Mesenchymal stem cell (in vitro differentiated cells and primary cell): ENCODE results near the gene LYPLA2.
"Not testable (repeated sequence)": the region's sequence is repeated elsewhere in the genome, so short reads cannot be mapped to it uniquely, and the experiment has no call there.

Source experiments
- DNase-seq: peaks from one replicate; pipeline ENCODE4 v3.0.0-alpha.2; 2013
- H2AFZ ChIP-seq: one replicate; pipeline ENCODE4 v1.6.1; 2013; ENCODE audit warnings: low read depth, mild to moderate bottlenecking, control low read depth, inconsistent platforms, low read length, moderate library complexity
- H2AK5ac ChIP-seq: 2 replicates; pipeline ENCODE4 v1.6.1; 2013; ENCODE audit warnings: low read length, moderate library complexity, mild to moderate bottlenecking, inconsistent platforms; ENCODE audit not compliant: severe bottlenecking
- H2BK120ac ChIP-seq: one replicate; pipeline ENCODE4 v1.6.1; 2013; ENCODE audit warnings: low read depth, mild to moderate bottlenecking, inconsistent platforms, low read length, moderate library complexity
- H2BK12ac ChIP-seq, 2 experiments: one replicate each; pipeline ENCODE4 v1.6.1; 2013; ENCODE audit warnings: inconsistent platforms in 2 of 2, low read length in 2 of 2, mild to moderate bottlenecking in 2 of 2, moderate library complexity in 2 of 2, control low read depth in 1 of 2
- H2BK15ac ChIP-seq: one replicate; pipeline ENCODE4 v1.6.1; 2013; ENCODE audit warnings: mild to moderate bottlenecking, low read depth, inconsistent platforms; ENCODE audit not compliant: poor library complexity, severe bottlenecking
- H2BK5ac ChIP-seq: 2 replicates; pipeline ENCODE4 v1.6.1; 2013; ENCODE audit warnings: low read depth, mild to moderate bottlenecking, low read length, control low read depth, inconsistent platforms; ENCODE audit not compliant: poor library complexity, severe bottlenecking
- H3K14ac ChIP-seq, 2 experiments: one replicate each; pipeline ENCODE4 v1.6.1; 2013; ENCODE audit warnings: inconsistent platforms in 2 of 2, low read length in 2 of 2, control low read depth in 1 of 2, mild to moderate bottlenecking in 1 of 2, moderate library complexity in 1 of 2
- H3K18ac ChIP-seq, 2 experiments: one replicate each; pipeline ENCODE4 v1.6.1; 2013; ENCODE audit warnings: inconsistent platforms in 2 of 2, low read length in 2 of 2, control low read depth in 1 of 2, low read depth in 1 of 2, mild to moderate bottlenecking in 1 of 2
- H3K23ac ChIP-seq, 2 experiments: one replicate each; pipeline ENCODE4 v1.6.1; 2013; ENCODE audit warnings: inconsistent platforms in 2 of 2, low read length in 2 of 2, mild to moderate bottlenecking in 2 of 2, moderate library complexity in 2 of 2, control low read depth in 1 of 2
- H3K27ac ChIP-seq: 2 replicates; pipeline ENCODE4 v1.5.1; 2013; ENCODE audit warnings: mild to moderate bottlenecking, moderate library complexity, low read length, control low read depth, inconsistent platforms; ENCODE audit not compliant: poor library complexity, severe bottlenecking
- H3K27me3 ChIP-seq, 2 experiments: 2 replicates each; pipeline versions ENCODE4 v1.6.1 to v1.7.0; 2013; ENCODE audit warnings: low read length in 2 of 2, mild to moderate bottlenecking in 2 of 2, moderate library complexity in 2 of 2, control low read depth in 1 of 2, inconsistent platforms in 1 of 2; ENCODE audit not compliant: control insufficient read depth in 1 of 2, insufficient read depth in 1 of 2
- H3K36me3 ChIP-seq, 2 experiments: 2 replicates each; pipeline versions ENCODE4 v1.6.1 to v1.7.0; 2013; ENCODE audit warnings: low read length in 2 of 2, control low read depth in 1 of 2, inconsistent platforms in 1 of 2, low read depth in 1 of 2, mild to moderate bottlenecking in 1 of 2; ENCODE audit not compliant: insufficient read depth in 2 of 2, control insufficient read depth in 1 of 2
- H3K4ac ChIP-seq, 2 experiments: one replicate each; pipeline ENCODE4 v1.6.1; 2013; ENCODE audit warnings: inconsistent platforms in 2 of 2, low read length in 2 of 2, mild to moderate bottlenecking in 2 of 2, moderate library complexity in 2 of 2, control low read depth in 1 of 2, low read depth in 1 of 2
- H3K4me1 ChIP-seq: 2 replicates; pipeline ENCODE4 v1.6.1; 2013; ENCODE audit warnings: low read depth, low read length, control low read depth; ENCODE audit not compliant: control insufficient read depth, insufficient read depth
- H3K4me2 ChIP-seq: 2 replicates; pipeline ENCODE4 v1.6.1; 2013; ENCODE audit warnings: low read length, mild to moderate bottlenecking, inconsistent platforms; ENCODE audit not compliant: poor library complexity, severe bottlenecking
- H3K4me3 ChIP-seq, 2 experiments: 2 replicates each; pipeline versions ENCODE4 v1.5.1 to v1.7.0; 2013; ENCODE audit warnings: low read length in 2 of 2, mild to moderate bottlenecking in 2 of 2, control low read depth in 1 of 2, low read depth in 1 of 2; ENCODE audit not compliant: insufficient read depth in 1 of 2
- H3K79me1 ChIP-seq: replicated peaks from 2 replicates; pipeline ENCODE4 v1.6.1; 2013; ENCODE audit warnings: mild to moderate bottlenecking, control low read depth, low read length, inconsistent platforms; ENCODE audit not compliant: poor library complexity, severe bottlenecking
- H3K9ac ChIP-seq: 2 replicates; pipeline ENCODE4 v1.7.0; 2013; ENCODE audit warnings: mild to moderate bottlenecking, low read length, moderate library complexity
- H3K9me3 ChIP-seq: 2 replicates; pipeline ENCODE4 v1.7.0; 2013; ENCODE audit warnings: mild to moderate bottlenecking, low read length; ENCODE audit not compliant: control insufficient read depth
- H4K8ac ChIP-seq: one replicate; pipeline ENCODE4 v1.6.1; 2013; ENCODE audit warnings: inconsistent platforms, mild to moderate bottlenecking, low read length, moderate library complexity
- H4K91ac ChIP-seq: one replicate; pipeline ENCODE4 v1.6.1; 2013; ENCODE audit warnings: mild to moderate bottlenecking, low read length, inconsistent platforms
- WGBS: methylation state at CpG from one replicate; pipeline ENCODE4 v1.1.7; 2013; ENCODE audit warnings: mixed read lengths; 5-methylcytosine and 5-hydroxymethylcytosine counted together

The LYPLA2 gene

GRCh38 chr1:23801338-23801748, 10.4 kb downstream of the LYPLA2 start:
- H3K27ac ChIP-seq = no peak overlapping the region
- no peak overlapping the region for H3K4ac ChIP-seq
- no peak overlapping the region for H3K14ac ChIP-seq
- H2AFZ ChIP-seq = no peak overlapping the region
- H2BK120ac ChIP-seq = no peak overlapping the region
- H3K9me3 ChIP-seq = no peaks in the 10 kb centered on the region
- no peak overlapping the region for H2BK15ac ChIP-seq
- H2BK12ac ChIP-seq = no peak overlapping the region
- H3K27me3 ChIP-seq = no peaks in the 10 kb centered on the region
- peak overlapping the region; percentile 90 for H3K9ac ChIP-seq
- peak overlapping the region; percentile 33 for H4K8ac ChIP-seq
- no peak overlapping the region for H2AK5ac ChIP-seq
- peak; percentile 39 for DNase-seq
- peak overlapping the region in 1 of 2 experiments; percentile 8 for H3K18ac ChIP-seq
- 18% methylated on average over 19 of the region's 19 CpGs for WGBS
- peaks cover 39 to 46% of the 10 kb centered on the region in 2 experiments for H3K36me3 ChIP-seq
- H3K79me1 ChIP-seq = peaks cover 23% of the 10 kb centered on the region
- peaks cover 23% of the 10 kb centered on the region for H3K4me1 ChIP-seq
- no peak overlapping the region for H2BK5ac ChIP-seq
- H3K4me3 ChIP-seq = peak overlapping the region; percentile 67 to 94
- H4K91ac ChIP-seq = no peak overlapping the region
- H3K23ac ChIP-seq = no peak overlapping the region
- H3K4me2 ChIP-seq = peak overlapping the region; percentile 64

GRCh38 chr1:23801876-23802275, 10.9 kb downstream of the LYPLA2 start:
- Histone ChIP-seq H4K8ac (no peak overlapping the region), H3K9me3 (no peaks in the 10 kb centered on the region), H3K4me3 (peak overlapping the region in 1 of 2 experiments; percentile 94), H3K79me1 (peaks cover 18% of the 10 kb centered on the region), H2BK5ac (no peak overlapping the region), H3K27me3 (no peaks in the 10 kb centered on the region), H3K14ac (no peak overlapping the region), H3K4me1 (peaks cover 22% of the 10 kb centered on the region), H4K91ac (no peak overlapping the region), H3K36me3 (peaks cover 40 to 44% of the 10 kb centered on the region in 2 experiments), H3K4me2 (no peak overlapping the region), H2AFZ (no peak overlapping the region), H3K4ac (no peak overlapping the region), H2BK120ac (no peak overlapping the region), H2BK12ac (no peak overlapping the region), H3K23ac (no peak overlapping the region), H2AK5ac (no peak overlapping the region), H3K27ac (no peak overlapping the region), H3K18ac (no peak overlapping the region), H2BK15ac (no peak overlapping the region), H3K9ac (peak overlapping the region; percentile 90)
- DNase-seq = no peak
- WGBS = 67% methylated on average over 10 of the region's 10 CpGs

- not testable (repeated sequence) for H2AFZ ChIP-seq, H3K9me3 ChIP-seq, H3K14ac ChIP-seq, H2BK15ac ChIP-seq, H2BK12ac ChIP-seq, H3K27me3 ChIP-seq, H4K8ac ChIP-seq, DNase-seq, H3K23ac ChIP-seq, H3K27ac ChIP-seq, H3K18ac ChIP-seq, H3K4me3 ChIP-seq, H3K4me2 ChIP-seq, H4K91ac ChIP-seq, H3K9ac ChIP-seq, H2BK120ac ChIP-seq, H2AK5ac ChIP-seq, H3K4ac ChIP-seq, H2BK5ac ChIP-seq
- WGBS = 95% methylated on average over 7 of the region's 7 CpGs
- H3K79me1 ChIP-seq = peaks cover 11% of the 10 kb centered on the region
- peaks cover 41 to 44% of the 10 kb centered on the region in 2 experiments for H3K36me3 ChIP-seq
- H3K4me1 ChIP-seq = peaks cover 20% of the 10 kb centered on the region
These were observed 11.9 kb downstream of the LYPLA2 start for GRCh38 chr1:23802809-23803342.

- H4K8ac ChIP-seq = no peak overlapping the region
- H4K91ac ChIP-seq = no peak overlapping the region
- H3K79me1 ChIP-seq = peaks cover 3% of the 10 kb centered on the region
- no peaks in the 10 kb centered on the region for H3K27me3 ChIP-seq
- H2BK120ac ChIP-seq = no peak overlapping the region
- WGBS = 85% methylated on average over 5 of the region's 5 CpGs
- H2BK12ac ChIP-seq = no peak overlapping the region
- no peak overlapping the region for H3K18ac ChIP-seq
- H2BK15ac ChIP-seq = no peak overlapping the region
- H2AK5ac ChIP-seq = no peak overlapping the region
- no peak overlapping the region for H3K27ac ChIP-seq
- H3K14ac ChIP-seq = no peak overlapping the region
- no peak overlapping the region for H2AFZ ChIP-seq
- no peaks in the 10 kb centered on the region for H3K9me3 ChIP-seq
- no peak overlapping the region for H3K4me3 ChIP-seq
- no peak overlapping the region for H3K23ac ChIP-seq
- DNase-seq = no peak
- H3K4me2 ChIP-seq = no peak overlapping the region
- H2BK5ac ChIP-seq = no peak overlapping the region
- no peak overlapping the region for H3K9ac ChIP-seq
- no peak overlapping the region for H3K4ac ChIP-seq
- H3K4me1 ChIP-seq = peaks cover 12% of the 10 kb centered on the region
- H3K36me3 ChIP-seq = peaks cover 41 to 46% of the 10 kb centered on the region in 2 experiments
These were observed 12.7 kb downstream of the LYPLA2 start for GRCh38 chr1:23803674-23804073.
